HG02970 (cell line): Measurements from ENCODE around the gene THBS1.

ENCODE experiments used
- ATAC-seq: cut with Tn5 transposase; IDR thresholded peaks from one replicate; pipeline ENCODE4 v1.9.1; 2021; ENCODE audit warnings: mild to moderate bottlenecking, moderate library complexity, moderate number of reproducible peaks; ENCODE audit not compliant: unreplicated experiment, low FRiP score

Gene THBS1

GRCh38 chr15:39598958-39599845 lies 18.3 kb downstream of the THBS1 start:
- ATAC-seq: no peak

GRCh38 chr15:39599871-39600270 lies 19.0 kb downstream of the THBS1 start:
- no peak for ATAC-seq

- no peak for ATAC-seq
Measured at GRCh38 chr15:39602143-39602542, 21.3 kb downstream of the THBS1 start.

- no peak for ATAC-seq
Measured at GRCh38 chr15:39605146-39605545, 24.3 kb downstream of the THBS1 start.

- ATAC-seq: no peak
Measured at GRCh38 chr15:39608185-39609139, 27.6 kb downstream of the THBS1 start.

- ATAC-seq: no peak
Measured at GRCh38 chr15:39609166-39609916, 28.5 kb downstream of the THBS1 start.

GRCh38 chr15:39610665-39611064 lies 29.8 kb downstream of the THBS1 start:
- ATAC-seq: no peak

- no peak for ATAC-seq
Measured at GRCh38 chr15:39613271-39613670, 32.4 kb downstream of the THBS1 start.

- no peak for ATAC-seq
Measured at GRCh38 chr15:39613861-39614260, 33.0 kb downstream of the THBS1 start.

- no peak for ATAC-seq
Measured at GRCh38 chr15:39616731-39617455, 36.0 kb downstream of the THBS1 start.

- ATAC-seq: no peak
Measured at GRCh38 chr15:39618063-39618823, 37.4 kb downstream of the THBS1 start.

GRCh38 chr15:39621210-39621609 lies 40.3 kb downstream of the THBS1 start:
- no peak for ATAC-seq

- no peak for ATAC-seq
Measured at GRCh38 chr15:39621976-39622375, 41.1 kb downstream of the THBS1 start.

- no peak for ATAC-seq
Measured at GRCh38 chr15:39622660-39623516, 42.0 kb downstream of the THBS1 start.

- peak; percentile 87 for ATAC-seq
Measured at GRCh38 chr15:39623529-39623931, 42.7 kb downstream of the THBS1 start.

- ATAC-seq: no peak
Measured at GRCh38 chr15:39624806-39625205, 43.9 kb downstream of the THBS1 start.

- ATAC-seq: no peak
Measured at GRCh38 chr15:39625451-39625850, 44.6 kb downstream of the THBS1 start.

GRCh38 chr15:39625856-39626255 lies 45.0 kb downstream of the THBS1 start:
- no peak for ATAC-seq
